SU-DHL-6 (cell line): Measurements from ENCODE around the gene PEX10.

Experiments
- H2AFZ ChIP-seq: fragments of 200-600 bp; sonication (generic); 2 replicates; pipeline ENCODE4 v1.6.1; 2014; ENCODE audit warnings: low read depth, mild to moderate bottlenecking, moderate library complexity, mixed read lengths, antibody characterized with exemption, low read length; ENCODE audit not compliant: severe bottlenecking
- H3F3A ChIP-seq: fragments of 200-600 bp; shearing (Covaris generic); 2 replicates; pipeline ENCODE4 v1.6.0; 2016; ENCODE audit warnings: antibody characterized with exemption, mild to moderate bottlenecking; ENCODE audit not compliant: insufficient read depth
- H3K27ac ChIP-seq: fragments of 200-600 bp; sonication (generic); 2 replicates; pipeline ENCODE4 v1.5.1; 2016; ENCODE audit warnings: low read depth, mild to moderate bottlenecking, low read length, moderate library complexity, mixed read lengths
- H3K27me3 ChIP-seq: fragments of 200-600 bp; sonication (generic), shearing (Covaris generic); 2 replicates; pipeline ENCODE4 v1.6.0; 2014; ENCODE audit warnings: mild to moderate bottlenecking, low read length
- H3K36me3 ChIP-seq: fragments of 200-600 bp; sonication (generic); 2 replicates; pipeline ENCODE4 v1.6.1; 2014; ENCODE audit warnings: mild to moderate bottlenecking, low read length, mixed read lengths
- H3K4me2 ChIP-seq: fragments of 300-600, 200-600 bp; shearing (Covaris generic), sonication (generic); 2 replicates; pipeline ENCODE4 v1.6.0; 2014; ENCODE audit warnings: low read length, low read depth, mild to moderate bottlenecking; ENCODE audit not compliant: poor library complexity, severe bottlenecking
- H3K4me3 ChIP-seq: fragments of 200-600 bp; sonication (generic); 2 replicates; pipeline ENCODE4 v1.5.1; 2014; ENCODE audit warnings: antibody characterized with exemption, low read length, mild to moderate bottlenecking, mixed read lengths; ENCODE audit not compliant: insufficient read depth, poor library complexity, severe bottlenecking
- H3K79me2 ChIP-seq: fragments of 200-600 bp; sonication (generic); 2 replicates; pipeline ENCODE4 v1.6.1; 2014; ENCODE audit warnings: mild to moderate bottlenecking, low read length, moderate library complexity; ENCODE audit not compliant: insufficient read depth
- H3K9ac ChIP-seq: fragments of 200-600 bp; sonication (generic); 2 replicates; pipeline ENCODE4 v1.7.0; 2014; ENCODE audit warnings: mild to moderate bottlenecking, low read length
- H3K9me2 ChIP-seq: fragments of 200-600 bp; sonication (generic); replicated peaks from 2 replicates; pipeline ENCODE4 v1.6.1; 2014; ENCODE audit warnings: low read length; ENCODE audit not compliant: insufficient read depth
- H3K9me3 ChIP-seq: fragments of 200-600 bp; sonication (generic); 2 replicates; pipeline ENCODE4 v1.6.1; 2014; ENCODE audit warnings: low read length, mixed read lengths; ENCODE audit not compliant: insufficient read depth
- H4K20me1 ChIP-seq: fragments of 200-600 bp; sonication (generic); 2 replicates; pipeline ENCODE4 v1.6.1; 2014; ENCODE audit warnings: low read depth, mild to moderate bottlenecking, antibody characterized with exemption, low read length, moderate library complexity, mixed read lengths
- EZH2phosphoT487 ChIP-seq: fragments of 200-600 bp; sonication (generic), shearing (Covaris generic); conservative IDR thresholded peaks from 2 replicates; pipeline ENCODE4 v1.6.1; 2018; ENCODE audit warnings: mild to moderate bottlenecking, antibody characterized with exemption, low read length, moderate library complexity, mixed read lengths
- TF ChIP-seq, protein P1 (sequence below): fragments of 200-600 bp; sonication (generic); IDR thresholded peaks from one replicate; pipeline ENCODE4 v1.5.1; 2017; ENCODE audit warnings: antibody characterized with exemption, mild to moderate bottlenecking, low read length, moderate library complexity; ENCODE audit not compliant: insufficient read depth, poor library complexity, severe bottlenecking

The PEX10 gene

DNA sequence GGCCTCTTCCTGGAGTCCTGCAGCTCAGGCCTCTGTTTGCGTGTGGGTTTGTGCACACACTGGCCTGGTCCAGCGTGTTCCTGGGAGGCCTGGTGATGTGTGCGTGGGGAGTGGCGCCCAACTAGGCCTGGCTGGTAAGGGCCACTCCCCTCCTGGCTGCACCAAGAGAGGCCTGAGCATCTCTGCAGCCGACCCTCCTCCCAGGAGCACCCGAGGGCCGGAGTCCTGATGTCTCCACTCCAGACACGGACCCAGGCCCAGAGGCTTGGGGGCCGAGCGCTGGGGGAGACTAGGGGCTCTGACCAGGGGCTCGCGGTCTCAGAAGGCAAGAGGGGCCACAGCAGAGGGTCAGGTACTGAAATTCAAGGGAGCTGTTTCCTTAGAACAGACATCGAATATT is 54.3 kb downstream of the PEX10 start:
- H3K9ac ChIP-seq: no peak overlapping the region
- H3K79me2 ChIP-seq: no peaks in the 10 kb centered on the region
- no peaks in the 10 kb centered on the region for H4K20me1 ChIP-seq
- H3K9me3 ChIP-seq: no peaks in the 10 kb centered on the region
- no peak overlapping the region for H3K4me2 ChIP-seq
- TF ChIP-seq, protein P1, sequence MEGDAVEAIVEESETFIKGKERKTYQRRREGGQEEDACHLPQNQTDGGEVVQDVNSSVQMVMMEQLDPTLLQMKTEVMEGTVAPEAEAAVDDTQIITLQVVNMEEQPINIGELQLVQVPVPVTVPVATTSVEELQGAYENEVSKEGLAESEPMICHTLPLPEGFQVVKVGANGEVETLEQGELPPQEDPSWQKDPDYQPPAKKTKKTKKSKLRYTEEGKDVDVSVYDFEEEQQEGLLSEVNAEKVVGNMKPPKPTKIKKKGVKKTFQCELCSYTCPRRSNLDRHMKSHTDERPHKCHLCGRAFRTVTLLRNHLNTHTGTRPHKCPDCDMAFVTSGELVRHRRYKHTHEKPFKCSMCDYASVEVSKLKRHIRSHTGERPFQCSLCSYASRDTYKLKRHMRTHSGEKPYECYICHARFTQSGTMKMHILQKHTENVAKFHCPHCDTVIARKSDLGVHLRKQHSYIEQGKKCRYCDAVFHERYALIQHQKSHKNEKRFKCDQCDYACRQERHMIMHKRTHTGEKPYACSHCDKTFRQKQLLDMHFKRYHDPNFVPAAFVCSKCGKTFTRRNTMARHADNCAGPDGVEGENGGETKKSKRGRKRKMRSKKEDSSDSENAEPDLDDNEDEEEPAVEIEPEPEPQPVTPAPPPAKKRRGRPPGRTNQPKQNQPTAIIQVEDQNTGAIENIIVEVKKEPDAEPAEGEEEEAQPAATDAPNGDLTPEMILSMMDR: no peak
- TF ChIP-seq EZH2phosphoT487: no peak
- no peak overlapping the region for H2AFZ ChIP-seq
- no peaks in the 10 kb centered on the region for H3F3A ChIP-seq
- H3K36me3 ChIP-seq: no peaks in the 10 kb centered on the region
- H3K9me2 ChIP-seq: no peaks in the 10 kb centered on the region
- no peaks in the 10 kb centered on the region for H3K27me3 ChIP-seq
- H3K27ac ChIP-seq: no peak overlapping the region
- no peak overlapping the region for H3K4me3 ChIP-seq

DNA sequence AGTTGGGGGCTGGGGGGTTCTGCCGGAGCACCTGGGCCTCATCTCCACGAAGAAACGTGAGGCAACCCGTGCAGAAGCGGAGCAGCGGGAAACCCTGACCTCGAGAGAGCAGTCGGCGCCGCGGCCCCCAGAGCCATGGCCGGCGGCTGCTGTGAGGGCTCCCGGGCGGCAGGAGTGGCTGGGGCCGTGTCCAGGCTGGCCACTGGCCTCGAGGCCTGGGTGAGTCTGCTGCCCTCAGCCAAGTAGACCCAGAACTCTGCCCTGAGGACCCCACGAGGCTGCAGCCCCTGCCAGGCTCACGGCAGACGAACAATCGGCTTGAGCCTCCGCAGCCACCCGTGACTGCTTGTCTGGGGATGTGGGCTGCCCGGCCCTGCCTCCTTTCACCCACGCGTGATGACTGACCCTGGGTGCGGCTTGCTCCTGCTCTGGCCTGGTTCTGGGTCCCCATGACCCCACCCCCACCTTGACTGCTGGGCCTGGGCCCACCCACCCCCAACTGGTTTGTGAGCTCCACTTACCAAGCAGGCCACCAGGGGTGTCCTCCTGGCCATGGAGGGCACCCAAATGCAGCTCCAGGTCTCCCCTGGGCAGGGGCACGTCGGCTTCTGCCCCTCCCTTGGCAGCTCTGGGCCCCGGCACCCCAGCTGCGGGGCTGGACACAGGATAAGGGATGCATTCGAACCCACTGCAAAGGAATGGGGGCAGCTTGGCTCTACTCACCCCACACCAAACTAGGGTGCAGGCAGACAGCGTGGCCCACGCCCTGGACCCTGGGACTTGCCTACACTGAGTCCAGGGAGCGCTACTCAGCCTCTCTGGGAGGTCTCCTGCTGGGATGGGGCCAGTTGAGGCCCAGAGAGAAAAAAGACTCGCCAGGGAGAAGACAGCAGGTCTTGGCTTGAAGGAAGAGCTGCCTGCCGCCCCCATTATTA is 55.2 kb downstream of the PEX10 start:
- no peak overlapping the region for H3K9ac ChIP-seq
- H3F3A ChIP-seq: no peaks in the 10 kb centered on the region
- no peak overlapping the region for H3K4me3 ChIP-seq

DNA sequence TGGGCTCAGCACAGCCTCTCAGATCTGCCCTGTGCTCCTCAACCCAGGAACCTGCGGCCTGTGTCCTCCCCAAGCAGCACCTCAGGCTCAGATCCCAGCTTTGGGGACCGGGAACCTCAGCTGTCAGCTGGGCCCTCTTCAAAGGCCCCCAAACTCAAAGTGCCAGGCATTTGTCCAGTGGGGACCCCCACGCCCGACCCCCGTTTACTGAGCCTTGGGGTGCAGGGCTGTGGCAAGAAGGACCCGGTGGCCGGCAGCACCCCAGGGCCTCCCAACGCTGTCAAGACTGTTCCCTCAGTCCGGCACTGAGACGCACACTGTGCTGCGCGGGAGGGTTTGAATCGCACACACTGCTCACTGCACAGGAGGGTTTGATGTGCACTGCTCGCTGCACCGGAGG is 56.0 kb downstream of the PEX10 start:
- H3K36me3 ChIP-seq: no peaks in the 10 kb centered on the region
- no peaks in the 10 kb centered on the region for H4K20me1 ChIP-seq
- H3K9ac ChIP-seq: no peak overlapping the region
- no peaks in the 10 kb centered on the region for H3K9me3 ChIP-seq
- H2AFZ ChIP-seq: no peak overlapping the region
- no peak for TF ChIP-seq EZH2phosphoT487
- TF ChIP-seq, protein P1: no peak
- H3K9me2 ChIP-seq: no peaks in the 10 kb centered on the region
- H3K4me3 ChIP-seq: no peak overlapping the region
- H3K4me2 ChIP-seq: no peak overlapping the region
- no peaks in the 10 kb centered on the region for H3K27me3 ChIP-seq
- no peaks in the 10 kb centered on the region for H3F3A ChIP-seq
- H3K27ac ChIP-seq: no peak overlapping the region
- no peaks in the 10 kb centered on the region for H3K79me2 ChIP-seq

More for the DNA sequence above, 55.2 kb downstream of the PEX10 start:
- TF ChIP-seq, protein P1: no peak
- no peak for TF ChIP-seq EZH2phosphoT487
- Histone ChIP-seq H3K79me2 (no peaks in the 10 kb centered on the region), H3K27me3 (no peaks in the 10 kb centered on the region), H3K9me2 (no peaks in the 10 kb centered on the region), H3K27ac (no peak overlapping the region), H3K36me3 (no peaks in the 10 kb centered on the region), H3K9me3 (no peaks in the 10 kb centered on the region), H4K20me1 (no peaks in the 10 kb centered on the region), H3K4me2 (no peak overlapping the region), H2AFZ (no peak overlapping the region)
